ENCODE data around the gene SYT13.
"Not testable (repeated sequence)": the region's sequence is repeated elsewhere in the genome, so short reads cannot be mapped to it uniquely, and the experiment has no call there.

Gene SYT13

GRCh38 chr11:45270946-45271716 is 15.0 kb downstream of the SYT13 start:
- DNase-seq: no peak

- no peak for DNase-seq
Observed at GRCh38 chr11:45269678-45270077, 16.5 kb downstream of the SYT13 start.

GRCh38 chr11:45267652-45268299 is 18.4 kb downstream of the SYT13 start:
- no peak for DNase-seq

- DNase-seq: no peak
Observed at GRCh38 chr11:45267052-45267451, 19.1 kb downstream of the SYT13 start.

- DNase-seq: no peak
Observed at GRCh38 chr11:45266676-45267020, 19.5 kb downstream of the SYT13 start.

GRCh38 chr11:45265969-45266675 is 20.0 kb downstream of the SYT13 start:
- DNase-seq: no peak

- no peak for DNase-seq
Observed at GRCh38 chr11:45264839-45265515, 21.2 kb downstream of the SYT13 start.

GRCh38 chr11:45263773-45264172 is 22.4 kb downstream of the SYT13 start:
- no peak for DNase-seq

GRCh38 chr11:45262900-45263299 is 23.2 kb downstream of the SYT13 start:
- DNase-seq: no peak

GRCh38 chr11:45260071-45260470 is 26.1 kb downstream of the SYT13 start:
- no peak for DNase-seq

GRCh38 chr11:45259592-45259991 is 26.5 kb downstream of the SYT13 start:
- DNase-seq: no peak

GRCh38 chr11:45258982-45259530 is 27.1 kb downstream of the SYT13 start:
- DNase-seq: no peak

- no peak for DNase-seq
Observed at GRCh38 chr11:45254070-45254469, 32.1 kb downstream of the SYT13 start.

- no peak for DNase-seq
Observed at GRCh38 chr11:45253640-45254039, 32.5 kb downstream of the SYT13 start.

GRCh38 chr11:45252877-45253276 is 33.3 kb downstream of the SYT13 start:
- DNase-seq: no peak

- no peak for DNase-seq
Observed at GRCh38 chr11:45252134-45252856, 33.8 kb downstream of the SYT13 start.

GRCh38 chr11:45250035-45250718 is 36.0 kb downstream of the SYT13 start:
- no peak for DNase-seq

- DNase-seq: not testable (repeated sequence)
Observed at GRCh38 chr11:45249372-45249771, 36.8 kb downstream of the SYT13 start.

- no peak for DNase-seq
Observed at GRCh38 chr11:45248501-45249011, 37.6 kb downstream of the SYT13 start.

- no peak for DNase-seq
Observed at GRCh38 chr11:45247433-45247832, 38.7 kb downstream of the SYT13 start.

- DNase-seq: no peak
Observed at GRCh38 chr11:45246241-45246640, 39.9 kb downstream of the SYT13 start.
